K562 (cell line): ENCODE measurements around the gene SPTLC2. TPM values are rescaled to one million over a fixed set of nuclear protein-coding genes. Genes with fewer than 3 reads are reported as not detected.

ENCODE experiments used
- ATAC-seq: fragments of 200-7000 bp; cut with Tn5 transposase; 3 replicates; pipeline ENCODE4 v1.9.1; 2020; ENCODE audit warnings: moderate library complexity
- BruUV-seq: library from RNA; stranded (reverse); fragments of 400-500 nt; replicated peaks from 2 replicates; lab custom pipeline; 2021; lab: Mats Ljungman, UMichigan
- CTCF ChIA-PET: fragments of 300-600 bp; formaldehyde crosslinking; extraction: SDS; loops from one replicate; lab custom pipeline; 2021; ENCODE audit warnings: low intra/inter-chr PET ratio; lab: Yijun Ruan, JAX
- POLR2A ChIA-PET: fragments of 300-600, 350-650 bp; sonication (Branson Sonifier 250); formaldehyde crosslinking; extraction: SDS; loops from one replicate; lab custom pipeline; 2021; ENCODE audit warnings: antibody characterized with exemption, inconsistent platforms; lab: Yijun Ruan, JAX
- DNase-seq, 4 experiments: peaks; one replicate each; pipeline versions ENCODE4 v3.0.0 to v3.0.0-alpha.2; 2011 to 2018; ENCODE audit warnings: low spot score in 3 of 4, mixed read lengths in 3 of 4; ENCODE audit errors: extremely low read depth in 1 of 4
- FAIRE-seq: peaks from 2 replicates; lab custom pipeline; 2011; peaks lifted over from hg19 to GRCh38; lab: Jason Lieb, UNC
- H2AFZ ChIP-seq: 2 replicates; pipeline ENCODE4 v1.6.0; 2011; ENCODE audit warnings: low read depth, low read length, control low read depth, inconsistent platforms
- H3K27ac ChIP-seq: fragments of 200-600 bp; 3 replicates; pipeline ENCODE4 v1.8.0; 2011; ENCODE audit warnings: low read depth, mild to moderate bottlenecking, control low read depth, inconsistent platforms, low read length, moderate library complexity, mixed read lengths; ENCODE audit errors: extremely low read depth
- H3K27me3 ChIP-seq, 2 experiments: fragments of 300-600 bp in 1 of 2; 2 replicates in 1 of 2; 3 replicates in 1 of 2; pipeline versions ENCODE4 v1.6.0 to v1.8.0; 2011; ENCODE audit warnings: inconsistent platforms in 2 of 2, low read length in 2 of 2, mild to moderate bottlenecking in 1 of 2, mixed read lengths in 1 of 2, moderate library complexity in 1 of 2; ENCODE audit not compliant: control insufficient read depth in 2 of 2, insufficient read depth in 2 of 2
- H3K36me3 ChIP-seq: fragments of 300-600 bp; 3 replicates; pipeline ENCODE4 v1.8.0; 2011; ENCODE audit warnings: mild to moderate bottlenecking, low read length, inconsistent platforms; ENCODE audit not compliant: control insufficient read depth, insufficient read depth
- H3K4me1 ChIP-seq, 2 experiments: fragments of 200-600 bp in 1 of 2; replicated peaks in 1 of 2; 2 replicates in 1 of 2; 3 replicates in 1 of 2; pipeline versions ENCODE4 v1.5.1 to v1.8.0; 2011; ENCODE audit warnings: inconsistent platforms in 2 of 2, low read length in 2 of 2, mild to moderate bottlenecking in 1 of 2, mixed read lengths in 1 of 2, moderate library complexity in 1 of 2; ENCODE audit not compliant: control insufficient read depth in 2 of 2, insufficient read depth in 2 of 2
- H3K4me2 ChIP-seq: 2 replicates; pipeline ENCODE4 v1.6.1; 2011; ENCODE audit warnings: low read length, control low read depth, inconsistent platforms, mixed read lengths; ENCODE audit not compliant: insufficient read depth
- H3K4me3 ChIP-seq: fragments of 200-600 bp; sonication (generic), shearing (Covaris generic); 2 replicates; pipeline ENCODE4 v1.5.1; 2016; ENCODE audit warnings: control low read depth, inconsistent platforms
- H3K79me2 ChIP-seq: fragments of 200-600 bp; 3 replicates; pipeline ENCODE4 v1.8.0; 2011; ENCODE audit warnings: low read length, inconsistent platforms; ENCODE audit not compliant: control insufficient read depth, insufficient read depth
- H3K9ac ChIP-seq, 2 experiments: 2 replicates each; pipeline versions ENCODE4 v1.6.0 to v1.6.1; 2011; ENCODE audit warnings: low read depth in 2 of 2, low read length in 2 of 2, control low read depth in 1 of 2, inconsistent platforms in 1 of 2, mild to moderate bottlenecking in 1 of 2, mixed read lengths in 1 of 2; ENCODE audit not compliant: insufficient read depth in 1 of 2
- H3K9me1 ChIP-seq: one replicate; pipeline ENCODE4 v1.6.0; 2011; ENCODE audit warnings: inconsistent platforms, mild to moderate bottlenecking, low read length, moderate library complexity; ENCODE audit not compliant: control insufficient read depth, insufficient read depth
- H3K9me3 ChIP-seq: replicated peaks from 2 replicates; pipeline ENCODE4 v1.5.1; 2011; ENCODE audit warnings: low read depth, low read length, inconsistent platforms; ENCODE audit not compliant: control insufficient read depth, insufficient read depth
- H4K20me1 ChIP-seq: replicated peaks from 2 replicates; pipeline ENCODE4 v1.6.1; 2011; ENCODE audit warnings: low read length, inconsistent platforms, mixed read lengths; ENCODE audit not compliant: control insufficient read depth, insufficient read depth
- CAMTA2 ChIP-seq: fragments of 250-450 bp; sonication (Bioruptor Pico); conservative IDR thresholded peaks from 2 replicates; pipeline ENCODE4 v1.5.1; 2022
- CEBPB ChIP-seq: fragments of 450-650 bp; IDR thresholded peaks from 2 replicates; pipeline ENCODE4 v1.6.1; 2016; ENCODE audit warnings: missing genetic modification characterization, missing compliant biosample characterization
- ELF2 ChIP-seq: fragments of 250-450 bp; sonication (Bioruptor Pico); IDR thresholded peaks from 2 replicates; pipeline ENCODE4 v1.5.0; 2021; ENCODE audit warnings: mild to moderate bottlenecking
- HLTF ChIP-seq: fragments of 450-650 bp; IDR thresholded peaks from 2 replicates; pipeline ENCODE4 v1.6.1; 2016
- JUN ChIP-seq, 2 experiments: sonication (generic) in 1 of 2; formaldehyde crosslinking in 1 of 2; IDR thresholded peaks; 2 replicates each; pipeline versions ENCODE4 v1.6.1 to v1.8.0; 2012 to 2022; ENCODE audit warnings: borderline replicate concordance in 2 of 2, mild to moderate bottlenecking in 2 of 2, improper control_type of control experiment in 1 of 2, low read depth in 1 of 2, low read length in 1 of 2, missing genetic modification reagents in 1 of 2
- JUND ChIP-seq, 2 experiments: IDR thresholded peaks; 2 replicates in 1 of 2; 3 replicates in 1 of 2; pipeline ENCODE4 v1.6.1; 2011; ENCODE audit warnings: borderline replicate concordance in 2 of 2, low read depth in 2 of 2, low read length in 2 of 2, improper control_type of control experiment in 1 of 2, missing biosample characterization in 1 of 2, missing genetic modification characterization in 1 of 2, missing genetic modification reagents in 1 of 2
- NCOA2 ChIP-seq, 2 experiments: fragments of 450-650 bp; IDR thresholded peaks; 2 replicates each; pipeline ENCODE4 v1.6.1; 2018; ENCODE audit warnings: mild to moderate bottlenecking in 2 of 2, moderate library complexity in 1 of 2; ENCODE audit not compliant: partially characterized antibody in 2 of 2
- POLR2A ChIP-seq: fragments of 450-650 bp; conservative IDR thresholded peaks from 2 replicates; pipeline ENCODE4 v1.6.1; 2016
- RNF2 ChIP-seq: sonication (generic); IDR thresholded peaks from 2 replicates; pipeline ENCODE4 v1.6.1; 2016
- ZNF146 ChIP-seq: IDR thresholded peaks from one replicate; pipeline ENCODE4 v1.6.1; 2018; ENCODE audit warnings: missing compliant biosample characterization; ENCODE audit not compliant: unreplicated experiment
- ZNF253 ChIP-seq: fragments of 250-450 bp; sonication (Bioruptor Pico); conservative IDR thresholded peaks from 2 replicates; pipeline ENCODE4 v1.6.1; 2021; ENCODE audit warnings: mild to moderate bottlenecking
- ZNF384 ChIP-seq: IDR thresholded peaks from 2 replicates; pipeline ENCODE4 v1.6.1; 2012; ENCODE audit warnings: low read depth, low read length, improper control_type of control experiment
- WGBS: fragments of 100-300 bp; shearing (Covaris generic); methylation state at CpG from one replicate; pipeline ENCODE4 v1.1.6; 2016; ENCODE audit warnings: low coverage, mixed read lengths; ENCODE audit not compliant: insufficient coverage; ENCODE audit errors: missing lambda C conversion rate; 5-methylcytosine and 5-hydroxymethylcytosine counted together
- in situ Hi-C: fragments of 300-500 bp; cut with MboI; formaldehyde crosslinking; loops from 4 replicates; pipeline ENCODE4 v1.15.0; 2018; ENCODE audit warnings: inconsistent platforms, mixed read lengths
- intact Hi-C: fragments of 100-400 bp; cut with micrococcal nuclease; formaldehyde crosslinking; loops from 2 replicates; pipeline ENCODE4 v1.14.2; 2022
- polyA plus RNA-seq, 8 experiments: library from polyadenylated mRNA; depleted of rRNA in 4 of 8; stranded (reverse) in 5 of 8; unstranded in 3 of 8; fragments of >200 nt; fragmentation: Nextera tagmentation in 2 of 8; fragmentation: Illumina TruSeq in 1 of 8; extraction: Ambion mirVana in 2 of 8; extraction: Trizol in 1 of 8; gene quantifications; 2 replicates each; pipeline versions ENCODE4 v1.2.1 to v1.2.3, GENCODE V29; 2011 to 2014; ENCODE audit warnings: inconsistent platforms in 1 of 8, missing spikeins in 1 of 8
- total RNA-seq, 7 experiments: library from RNA; depleted of rRNA in 6 of 7; stranded (reverse); fragments of >200 nt in 6 of 7; fragmentation: Illumina TruSeq in 2 of 7; extraction: Trizol in 2 of 7; gene quantifications; 2 replicates each; pipeline versions ENCODE4 v1.2.1 to v1.2.3, GENCODE V29; 2011 to 2021; ENCODE audit warnings: low replicate concordance in 1 of 7
- TF ChIP-seq, protein P1 (sequence below): fragments of 450-650 bp; formaldehyde crosslinking; conservative IDR thresholded peaks from 2 replicates; pipeline ENCODE4 v1.4.0; 2022; ENCODE audit warnings: mild to moderate bottlenecking, missing genetic modification characterization

The SPTLC2 gene
- total and polyA plus RNA-seq, 9 of the 15 experiments (the other 6 are each of a cell fraction or from before 2014, with no cell fraction given) = 4.5 to 30.4 (median 14.0) TPM

GRCh38 chr14:77580964-77581505 is 35.4 kb downstream of the SPTLC2 start (continued):
- TF ChIP-seq NCOA2 (IDR thresholded peaks at IDR 0.05; ENCODE audit: partially characterized antibody in 2 of 2) (no peak), JUN (IDR thresholded peaks at IDR 0.05; ENCODE audit: borderline replicate concordance, low read depth, low read length) (no peak), JUN (CRISPR knock-in tag; IDR thresholded peaks at IDR 0.05; ENCODE audit: borderline replicate concordance) (no peak), ZNF146 (CRISPR knock-in tag) (no peak), ZNF384 (peak; percentile 80), RNF2 (no peak), ZNF253 (CRISPR knock-in tag) (no peak)
- TF ChIP-seq, protein P1, sequence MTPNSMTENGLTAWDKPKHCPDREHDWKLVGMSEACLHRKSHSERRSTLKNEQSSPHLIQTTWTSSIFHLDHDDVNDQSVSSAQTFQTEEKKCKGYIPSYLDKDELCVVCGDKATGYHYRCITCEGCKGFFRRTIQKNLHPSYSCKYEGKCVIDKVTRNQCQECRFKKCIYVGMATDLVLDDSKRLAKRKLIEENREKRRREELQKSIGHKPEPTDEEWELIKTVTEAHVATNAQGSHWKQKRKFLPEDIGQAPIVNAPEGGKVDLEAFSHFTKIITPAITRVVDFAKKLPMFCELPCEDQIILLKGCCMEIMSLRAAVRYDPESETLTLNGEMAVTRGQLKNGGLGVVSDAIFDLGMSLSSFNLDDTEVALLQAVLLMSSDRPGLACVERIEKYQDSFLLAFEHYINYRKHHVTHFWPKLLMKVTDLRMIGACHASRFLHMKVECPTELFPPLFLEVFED (CRISPR knock-in tag) = no peak

- Histone ChIP-seq H3K9me1 (no peaks in the 10 kb centered on the region), H3K27me3 (no peaks in the 10 kb centered on the region), H3K4me1 (peaks cover 0 to 3% of the 10 kb centered on the region in 2 experiments; a peak in 2 of 5 replicates), H3K4me2 (no peak overlapping the region), H3K36me3 (peaks cover 18% of the 10 kb centered on the region; the same call in 2 of the 3 replicates), H3K9me3 (no peaks in the 10 kb centered on the region), H3K79me2 (peaks cover 57% of the 10 kb centered on the region), H4K20me1 (peaks cover 12% of the 10 kb centered on the region; the same call in 1 of the 2 replicates), H3K9ac (no peak overlapping the region), H3K4me3 (no peak overlapping the region), H2AFZ (no peak overlapping the region), H3K27ac (peak overlapping the region; percentile 6; the same call in 1 of the 3 replicates)
- BruUV-seq = no TSS peak
- TF ChIP-seq CAMTA2 (CRISPR knock-in tag) (no peak), POLR2A (no peak), ELF2 (CRISPR knock-in tag) (no peak), HLTF (no peak), CEBPB (tag) (no peak), JUND (IDR thresholded peaks at IDR 0.05; ENCODE audit: borderline replicate concordance, low read depth, low read length) (no peak), JUND (tag; IDR thresholded peaks at IDR 0.05; ENCODE audit: borderline replicate concordance, low read depth, low read length) (no peak)
- peak; percentile 28; the same call in 2 of the 3 replicates for ATAC-seq
- CTCF ChIA-PET = no interaction called here
- intact Hi-C loops (no loop called here), in situ Hi-C loops (no loop called here)
- no peak for FAIRE-seq
- POLR2A ChIA-PET = interaction anchor here (0.8 kb wide), 1 partner anchor 11 kb away, joined by 4 read pairs; no protein-coding TSS in a partner anchor
- WGBS = 93% methylated on average over 4 of the region's 4 CpGs
- DNase-seq = no peak
Measured at GRCh38 chr14:77580477-77580876, 36.0 kb downstream of the SPTLC2 start.
